GM23338 (cell line): ENCODE data around the gene CRACDL. TPM values are rescaled to one million over a fixed set of nuclear protein-coding genes. Genes with fewer than 3 reads are reported as not detected.

Experiments used
- ATAC-seq: fragments of 200-7000 bp; cut with Tn5 transposase; 3 replicates; pipeline ENCODE4 v1.9.1; 2020
- DNase-seq: peaks from one replicate; pipeline ENCODE4 v3.0.0-alpha.2; 2015; ENCODE audit warnings: low spot score
- H2AFZ ChIP-seq: fragments of 200-600 bp; sonication (generic); 2 replicates; pipeline ENCODE4 v1.8.0; 2016; ENCODE audit warnings: antibody characterized with exemption, mild to moderate bottlenecking, moderate library complexity
- H3F3A ChIP-seq: fragments of 200-600 bp; sonication (generic); replicated peaks from 2 replicates; pipeline ENCODE4 v1.8.0; 2017; ENCODE audit warnings: antibody characterized with exemption, mixed run types, low read depth
- H3K27ac ChIP-seq: fragments of 200-600 bp; sonication (generic); 2 replicates; pipeline ENCODE4 v1.6.1; 2016; ENCODE audit warnings: low read depth
- H3K27me3 ChIP-seq: fragments of 200-600 bp; sonication (generic); 2 replicates; pipeline ENCODE4 v1.8.0; 2016; ENCODE audit warnings: mild to moderate bottlenecking, mixed run types, moderate library complexity; ENCODE audit not compliant: insufficient read depth
- H3K36me3 ChIP-seq: fragments of 200-600 bp; sonication (generic); 2 replicates; pipeline ENCODE4 v1.8.0; 2016; ENCODE audit warnings: mild to moderate bottlenecking; ENCODE audit not compliant: insufficient read depth
- H3K4me1 ChIP-seq: fragments of 200-600 bp; sonication (generic); 2 replicates; pipeline ENCODE4 v1.8.0; 2016; ENCODE audit warnings: mild to moderate bottlenecking, moderate library complexity; ENCODE audit not compliant: insufficient read depth
- H3K4me2 ChIP-seq: fragments of 200-600 bp; sonication (generic); 2 replicates; pipeline ENCODE4 v1.7.1; 2017; ENCODE audit warnings: mixed run types
- H3K4me3 ChIP-seq: fragments of 200-600 bp; sonication (generic); 2 replicates; pipeline ENCODE4 v1.6.1; 2016; ENCODE audit warnings: mixed run types
- H3K79me2 ChIP-seq: fragments of 200-600 bp; sonication (generic); replicated peaks from 2 replicates; pipeline ENCODE4 v1.8.0; 2017; ENCODE audit warnings: mild to moderate bottlenecking; ENCODE audit not compliant: insufficient read depth
- H3K9me2 ChIP-seq: fragments of 200-600 bp; sonication (generic); 2 replicates; pipeline ENCODE4 v1.8.0; 2017; ENCODE audit not compliant: insufficient read depth
- H4K20me1 ChIP-seq: fragments of 200-600 bp; sonication (generic); replicated peaks from 2 replicates; pipeline ENCODE4 v1.8.0; 2017; ENCODE audit warnings: mild to moderate bottlenecking; ENCODE audit not compliant: insufficient read depth
- H3K27ac Mint-ChIP-seq: 2 replicates; pipeline ENCODE4 v1.8.0; 2020; ENCODE audit warnings: inconsistent platforms, mild to moderate bottlenecking, moderate library complexity, mixed read lengths
- H3K27me3 Mint-ChIP-seq: 3 replicates; pipeline ENCODE4 v1.8.0; 2022; ENCODE audit warnings: low read depth, mild to moderate bottlenecking, moderate library complexity, mixed read lengths, inconsistent platforms; ENCODE audit not compliant: insufficient read depth, poor library complexity
- H3K36me3 Mint-ChIP-seq: 3 replicates; pipeline ENCODE4 v1.8.0; 2021; ENCODE audit warnings: low read depth, mild to moderate bottlenecking, inconsistent platforms, moderate library complexity, mixed read lengths
- H3K4me1 Mint-ChIP-seq: 3 replicates; pipeline ENCODE4 v1.8.0; 2020; ENCODE audit warnings: mild to moderate bottlenecking, inconsistent platforms, mixed read lengths
- H3K4me3 Mint-ChIP-seq: 3 replicates; pipeline ENCODE4 v1.8.0; 2021; ENCODE audit warnings: moderate library complexity, mild to moderate bottlenecking, inconsistent platforms, mixed read lengths
- H3K9me3 Mint-ChIP-seq: 3 replicates; pipeline ENCODE4 v1.8.0; 2020; ENCODE audit warnings: moderate library complexity, mild to moderate bottlenecking, inconsistent platforms, mixed read lengths
- CREB1 ChIP-seq: fragments of 250-450 bp; sonication (Bioruptor Pico); IDR thresholded peaks from 2 replicates; pipeline ENCODE4 v1.5.0; 2020; ENCODE audit warnings: low read depth, mild to moderate bottlenecking, moderate library complexity
- ETS1 ChIP-seq: IDR thresholded peaks from 2 replicates; pipeline ENCODE4 v1.6.1; 2016; ENCODE audit warnings: antibody characterized with exemption
- EZH2 ChIP-seq: fragments of 200-600 bp; sonication (generic); IDR thresholded peaks from one replicate; pipeline ENCODE4 v1.8.0; 2017; ENCODE audit warnings: antibody characterized with exemption, mild to moderate bottlenecking, low read depth; ENCODE audit not compliant: unreplicated experiment
- NANOG ChIP-seq: IDR thresholded peaks from 2 replicates; pipeline ENCODE4 v1.6.1; 2016; ENCODE audit warnings: antibody characterized with exemption, borderline replicate concordance
- STAT1 ChIP-seq: IDR thresholded peaks from one replicate; pipeline ENCODE4 v1.6.1; 2016; ENCODE audit warnings: antibody characterized with exemption; ENCODE audit not compliant: unreplicated experiment
- ZNF331 ChIP-seq: fragments of 250-450 bp; sonication (Bioruptor Pico); IDR thresholded peaks from 2 replicates; pipeline ENCODE4 v1.5.0; 2020; ENCODE audit warnings: low read depth, mild to moderate bottlenecking, moderate library complexity
- ZNF462 ChIP-seq: fragments of 250-450 bp; sonication (Bioruptor Pico); IDR thresholded peaks from 2 replicates; pipeline ENCODE4 v1.5.0; 2020; ENCODE audit warnings: mild to moderate bottlenecking, moderate library complexity
- long read RNA-seq: library from polyadenylated mRNA; unstranded; transcript quantifications from one replicate; pipeline ENCODE4 v2.0.0, GENCODE V29; 2020; ENCODE audit not compliant: unreplicated experiment
- polyA plus RNA-seq: library from polyadenylated mRNA; unstranded; fragments of >200 nt; fragmentation: Nextera tagmentation; extraction: Ambion mirVana; gene quantifications from 2 replicates; pipeline ENCODE4 v1.2.1, GENCODE V29; 2016
- total RNA-seq: library from RNA; depleted of rRNA; stranded (reverse); fragments of >200 nt; shearing (Covaris generic); gene quantifications from 2 replicates; pipeline ENCODE4 v1.2.3, GENCODE V29; 2014; rRNA removed
- TF ChIP-seq, protein P1 (sequence below), 2 experiments: fragments of 200-600 bp in 1 of 2; sonication (generic) in 1 of 2; conservative IDR thresholded peaks; 2 replicates each; pipeline versions ENCODE4 v1.5.1 to v1.6.1; 2016 to 2017; ENCODE audit warnings: antibody characterized with exemption in 2 of 2, low read depth in 2 of 2, mild to moderate bottlenecking in 2 of 2, moderate library complexity in 1 of 2
- TF ChIP-seq, protein P2 (sequence below): IDR thresholded peaks from one replicate; pipeline ENCODE4 v1.6.1; 2018; ENCODE audit warnings: antibody characterized with exemption; ENCODE audit not compliant: unreplicated experiment

The CRACDL gene, protein sequence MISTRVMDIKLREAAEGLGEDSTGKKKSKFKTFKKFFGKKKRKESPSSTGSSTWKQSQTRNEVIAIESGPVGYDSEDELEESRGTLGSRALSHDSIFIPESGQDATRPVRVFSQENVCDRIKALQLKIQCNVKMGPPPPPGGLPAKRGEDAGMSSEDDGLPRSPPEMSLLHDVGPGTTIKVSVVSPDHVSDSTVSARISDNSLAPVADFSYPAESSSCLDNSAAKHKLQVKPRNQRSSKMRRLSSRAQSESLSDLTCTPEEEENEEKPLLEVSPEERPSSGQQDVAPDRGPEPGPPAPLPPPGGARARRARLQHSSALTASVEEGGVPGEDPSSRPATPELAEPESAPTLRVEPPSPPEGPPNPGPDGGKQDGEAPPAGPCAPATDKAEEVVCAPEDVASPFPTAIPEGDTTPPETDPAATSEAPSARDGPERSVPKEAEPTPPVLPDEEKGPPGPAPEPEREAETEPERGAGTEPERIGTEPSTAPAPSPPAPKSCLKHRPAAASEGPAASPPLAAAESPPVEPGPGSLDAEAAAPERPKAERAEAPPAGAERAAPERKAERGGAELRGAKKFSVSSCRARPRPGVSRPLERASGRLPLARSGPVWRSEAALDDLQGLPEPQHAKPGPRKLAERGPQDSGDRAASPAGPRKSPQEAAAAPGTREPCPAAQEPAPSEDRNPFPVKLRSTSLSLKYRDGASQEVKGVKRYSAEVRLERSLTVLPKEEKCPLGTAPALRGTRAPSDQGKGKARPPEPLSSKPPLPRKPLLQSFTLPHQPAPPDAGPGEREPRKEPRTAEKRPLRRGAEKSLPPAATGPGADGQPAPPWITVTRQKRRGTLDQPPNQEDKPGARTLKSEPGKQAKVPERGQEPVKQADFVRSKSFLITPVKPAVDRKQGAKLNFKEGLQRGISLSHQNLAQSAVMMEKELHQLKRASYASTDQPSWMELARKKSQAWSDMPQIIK
- total RNA-seq, result 0.14 and 0.85 TPM in 2 replicates
- 0.16 and 0.50 TPM in 2 replicates for polyA plus RNA-seq
- long read RNA-seq, result 0 reads

GRCh38 chr2:98935777-98936352 is at the start of gene CRACDL:
TSS of gene CRACDL (minus strand) at chr2:98936225. CDS start at chr2:98846800, 89,425 bp downstream.
- Histone ChIP-seq H3K4me2 (peak within 1 kb of the TSS; percentile 87), H3K4me1 (0 out of 2 replicates have a peak, but pooled peaks cover 5% of the 10 kb centered on the region), H3K36me3 (no peaks in the 10 kb centered on the region), H3K27me3 (peaks cover 59% of the 10 kb centered on the region), H3K9me2 (no peaks in the 10 kb centered on the region), H3K27ac (no peak within 1 kb of the TSS), H3K79me2 (no peaks in the 10 kb centered on the region), H3F3A (0 out of 2 replicates have a peak, but pooled peaks cover 5% of the 10 kb centered on the region), H3K4me3 (peak within 1 kb of the TSS; percentile 66), H2AFZ (peak within 1 kb of the TSS; percentile 78), H4K20me1 (no peaks in the 10 kb centered on the region)
- no peak within 1 kb of the TSS for H3K27ac Mint-ChIP-seq
- DNase-seq (peak; percentile 69), ATAC-seq (peak; percentile 69)
- no peaks in the 10 kb centered on the region for H3K9me3 Mint-ChIP-seq
- peaks cover 7% of the 10 kb centered on the region for H3K4me1 Mint-ChIP-seq
- H3K36me3 Mint-ChIP-seq, result no peaks in the 10 kb centered on the region; the same call in 2 of the 3 replicates
- peaks cover 46% of the 10 kb centered on the region for H3K27me3 Mint-ChIP-seq
- peak within 1 kb of the TSS; percentile 73 for H3K4me3 Mint-ChIP-seq
- TF ChIP-seq EZH2 (no peak), ZNF462 (CRISPR knock-in tag) (no peak), STAT1 (no peak), CREB1 (CRISPR knock-in tag) (no peak), ETS1 (no peak), NANOG (no peak), ZNF331 (CRISPR knock-in tag) (no peak)
- TF ChIP-seq, protein P1, sequence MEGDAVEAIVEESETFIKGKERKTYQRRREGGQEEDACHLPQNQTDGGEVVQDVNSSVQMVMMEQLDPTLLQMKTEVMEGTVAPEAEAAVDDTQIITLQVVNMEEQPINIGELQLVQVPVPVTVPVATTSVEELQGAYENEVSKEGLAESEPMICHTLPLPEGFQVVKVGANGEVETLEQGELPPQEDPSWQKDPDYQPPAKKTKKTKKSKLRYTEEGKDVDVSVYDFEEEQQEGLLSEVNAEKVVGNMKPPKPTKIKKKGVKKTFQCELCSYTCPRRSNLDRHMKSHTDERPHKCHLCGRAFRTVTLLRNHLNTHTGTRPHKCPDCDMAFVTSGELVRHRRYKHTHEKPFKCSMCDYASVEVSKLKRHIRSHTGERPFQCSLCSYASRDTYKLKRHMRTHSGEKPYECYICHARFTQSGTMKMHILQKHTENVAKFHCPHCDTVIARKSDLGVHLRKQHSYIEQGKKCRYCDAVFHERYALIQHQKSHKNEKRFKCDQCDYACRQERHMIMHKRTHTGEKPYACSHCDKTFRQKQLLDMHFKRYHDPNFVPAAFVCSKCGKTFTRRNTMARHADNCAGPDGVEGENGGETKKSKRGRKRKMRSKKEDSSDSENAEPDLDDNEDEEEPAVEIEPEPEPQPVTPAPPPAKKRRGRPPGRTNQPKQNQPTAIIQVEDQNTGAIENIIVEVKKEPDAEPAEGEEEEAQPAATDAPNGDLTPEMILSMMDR (conservative IDR thresholded peaks at IDR 0.05; ENCODE audit: low read depth in 2 of 2), result no peak
- TF ChIP-seq, protein P2, sequence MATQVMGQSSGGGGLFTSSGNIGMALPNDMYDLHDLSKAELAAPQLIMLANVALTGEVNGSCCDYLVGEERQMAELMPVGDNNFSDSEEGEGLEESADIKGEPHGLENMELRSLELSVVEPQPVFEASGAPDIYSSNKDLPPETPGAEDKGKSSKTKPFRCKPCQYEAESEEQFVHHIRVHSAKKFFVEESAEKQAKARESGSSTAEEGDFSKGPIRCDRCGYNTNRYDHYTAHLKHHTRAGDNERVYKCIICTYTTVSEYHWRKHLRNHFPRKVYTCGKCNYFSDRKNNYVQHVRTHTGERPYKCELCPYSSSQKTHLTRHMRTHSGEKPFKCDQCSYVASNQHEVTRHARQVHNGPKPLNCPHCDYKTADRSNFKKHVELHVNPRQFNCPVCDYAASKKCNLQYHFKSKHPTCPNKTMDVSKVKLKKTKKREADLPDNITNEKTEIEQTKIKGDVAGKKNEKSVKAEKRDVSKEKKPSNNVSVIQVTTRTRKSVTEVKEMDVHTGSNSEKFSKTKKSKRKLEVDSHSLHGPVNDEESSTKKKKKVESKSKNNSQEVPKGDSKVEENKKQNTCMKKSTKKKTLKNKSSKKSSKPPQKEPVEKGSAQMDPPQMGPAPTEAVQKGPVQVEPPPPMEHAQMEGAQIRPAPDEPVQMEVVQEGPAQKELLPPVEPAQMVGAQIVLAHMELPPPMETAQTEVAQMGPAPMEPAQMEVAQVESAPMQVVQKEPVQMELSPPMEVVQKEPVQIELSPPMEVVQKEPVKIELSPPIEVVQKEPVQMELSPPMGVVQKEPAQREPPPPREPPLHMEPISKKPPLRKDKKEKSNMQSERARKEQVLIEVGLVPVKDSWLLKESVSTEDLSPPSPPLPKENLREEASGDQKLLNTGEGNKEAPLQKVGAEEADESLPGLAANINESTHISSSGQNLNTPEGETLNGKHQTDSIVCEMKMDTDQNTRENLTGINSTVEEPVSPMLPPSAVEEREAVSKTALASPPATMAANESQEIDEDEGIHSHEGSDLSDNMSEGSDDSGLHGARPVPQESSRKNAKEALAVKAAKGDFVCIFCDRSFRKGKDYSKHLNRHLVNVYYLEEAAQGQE, result no peak
